HG02623 (cell line): ENCODE results near the gene KCNIP2.
A peak's percentile ranks its signal among the peaks of the same experiment; 100 is the strongest.
"Not testable (repeated sequence)": the region's sequence is repeated elsewhere in the genome, so short reads cannot be mapped to it uniquely, and the experiment has no call there.

Experiments
- ATAC-seq: cut with Tn5 transposase; IDR thresholded peaks from one replicate; pipeline ENCODE4 v1.9.1; 2021; ENCODE audit warnings: moderate library complexity; ENCODE audit not compliant: unreplicated experiment

KCNIP2 gene

GRCh38 chr10:101829561-101830315 is 13.9 kb downstream of the KCNIP2 start:
- peak; percentile 4 for ATAC-seq

GRCh38 chr10:101828766-101829551 is 14.6 kb downstream of the KCNIP2 start:
- ATAC-seq, result no peak

GRCh38 chr10:101827919-101828600 is 15.5 kb downstream of the KCNIP2 start:
- no peak for ATAC-seq

DNA sequence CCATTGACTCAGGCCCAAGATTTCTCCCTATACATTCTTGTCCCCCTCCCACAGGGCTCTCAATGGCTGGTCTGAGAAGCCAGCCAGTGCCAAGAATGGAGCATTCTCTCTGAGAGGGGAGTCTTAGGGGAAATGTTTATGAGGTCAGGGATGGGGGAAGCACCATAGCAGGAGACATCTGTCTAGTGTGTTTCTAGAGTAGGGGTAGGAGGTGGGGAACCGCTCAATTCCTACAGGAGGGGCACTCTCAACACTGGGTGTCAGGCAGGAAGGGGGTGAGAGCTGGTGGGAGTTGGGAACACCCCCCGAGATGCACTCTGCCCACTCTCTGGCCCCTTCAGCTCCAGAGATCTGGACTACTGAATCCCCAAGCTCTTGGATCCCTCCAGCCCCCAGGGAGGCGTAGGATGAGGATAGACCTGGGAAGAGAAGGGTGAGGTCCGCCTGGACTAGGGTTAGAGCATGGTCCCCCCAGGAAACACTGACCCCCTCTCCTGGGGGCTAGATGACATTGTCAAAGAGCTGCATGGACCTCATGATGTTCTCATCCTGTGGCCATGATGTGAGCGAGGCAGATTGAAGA is 16.7 kb downstream of the KCNIP2 start:
- no peak for ATAC-seq

DNA sequence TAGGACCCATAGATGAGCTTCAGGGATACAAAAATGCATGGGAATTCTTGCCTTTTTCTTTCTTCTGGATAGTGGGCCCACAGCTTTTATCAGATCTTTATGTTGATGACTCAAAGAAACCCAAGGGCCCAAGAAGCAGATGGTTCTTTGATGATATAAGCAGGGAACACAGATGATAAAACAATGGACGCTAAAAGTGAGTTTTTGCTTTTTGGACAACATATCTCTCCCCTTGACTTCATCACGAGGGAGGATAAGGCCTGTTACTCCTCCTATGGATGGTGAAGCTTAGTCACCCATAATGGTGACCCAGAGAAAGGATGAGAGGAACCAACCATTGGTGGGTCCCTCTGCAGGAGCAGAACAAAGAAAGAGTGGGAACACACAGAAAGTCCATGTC is 18.9 kb downstream of the KCNIP2 start:
- ATAC-seq, result no peak

DNA sequence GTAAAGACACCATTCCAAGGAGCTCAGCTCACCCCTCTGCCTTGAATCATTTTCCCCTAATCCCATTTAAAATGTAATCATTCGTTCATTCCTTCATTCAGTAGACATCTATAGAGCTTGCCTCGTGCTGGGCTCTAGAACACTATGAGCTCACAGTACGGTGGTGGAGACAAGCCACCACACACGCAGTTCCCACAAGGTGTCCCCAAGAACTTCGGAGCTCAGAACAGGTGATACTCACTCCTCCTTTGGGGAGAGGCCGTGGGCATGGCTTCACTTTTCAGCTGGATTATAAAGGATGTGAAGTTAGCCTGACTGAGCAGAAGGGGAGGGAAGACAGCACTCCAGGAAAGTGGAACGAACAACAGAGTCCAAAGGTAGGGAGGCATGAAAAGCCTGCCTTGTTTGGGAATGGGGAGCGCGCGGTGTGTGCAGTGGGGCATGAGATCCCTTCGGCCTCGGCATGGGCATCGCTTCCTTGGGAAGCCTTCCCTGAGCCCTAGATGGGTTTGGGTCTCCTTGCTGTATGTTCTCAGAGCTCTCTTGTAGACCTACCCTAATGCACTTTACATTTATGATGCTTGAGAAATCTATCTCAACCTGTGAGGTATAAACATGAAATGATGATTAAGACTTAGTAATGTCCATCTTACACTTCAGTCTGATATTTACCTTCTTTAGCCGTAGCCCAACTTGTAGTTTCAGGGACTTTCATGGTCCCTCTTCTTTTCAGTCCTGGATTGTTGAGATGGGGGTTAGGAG is 24.5 kb downstream of the KCNIP2 start:
- ATAC-seq, result peak; percentile 12

DNA sequence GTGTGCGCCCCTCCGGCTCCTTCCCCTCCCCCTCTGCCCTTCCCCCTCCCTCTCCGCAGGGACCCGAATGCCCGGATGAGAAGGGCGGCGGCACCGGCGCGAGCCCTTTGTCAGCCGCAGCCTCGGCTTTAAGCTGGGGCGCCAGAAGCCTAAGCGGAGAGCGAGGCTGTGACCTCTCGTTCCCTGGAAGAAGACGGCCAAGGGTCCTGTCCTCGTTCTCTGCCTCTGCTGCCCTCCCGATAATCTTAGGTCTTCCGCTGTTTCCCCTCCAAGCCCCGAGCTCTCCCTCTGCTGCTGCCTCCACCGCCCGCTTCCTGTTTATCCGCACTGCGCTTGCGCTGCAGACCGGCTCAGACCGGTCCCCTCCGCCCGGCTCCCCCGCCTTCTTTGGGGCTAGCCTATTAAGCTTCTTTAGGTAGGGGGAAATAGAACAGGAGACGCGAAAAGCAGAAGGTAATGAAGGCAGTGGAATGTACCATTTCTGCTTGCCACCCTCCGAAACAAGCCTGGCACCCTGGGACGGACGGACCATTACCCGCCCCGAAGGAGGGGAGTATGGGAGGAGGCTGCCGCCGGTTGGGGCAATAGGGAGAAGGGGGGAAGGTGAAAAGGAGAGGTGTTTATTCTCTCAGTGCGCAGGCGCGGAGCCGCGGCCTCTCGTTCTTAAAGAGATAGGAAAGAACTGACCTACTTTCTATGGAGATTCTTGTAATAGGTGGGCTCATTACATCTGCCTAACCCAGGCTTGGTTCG is 25.3 kb downstream of the KCNIP2 start, which contains the start of gene OGA:
TSS of gene OGA (minus strand) at position 326 of the 753 bp plus-strand sequence. CDS start 422 bp downstream, outside the sequence.
- peak; percentile 78 for ATAC-seq

GRCh38 chr10:101817337-101818118 is 26.1 kb downstream of the KCNIP2 start:
- no peak for ATAC-seq

DNA sequence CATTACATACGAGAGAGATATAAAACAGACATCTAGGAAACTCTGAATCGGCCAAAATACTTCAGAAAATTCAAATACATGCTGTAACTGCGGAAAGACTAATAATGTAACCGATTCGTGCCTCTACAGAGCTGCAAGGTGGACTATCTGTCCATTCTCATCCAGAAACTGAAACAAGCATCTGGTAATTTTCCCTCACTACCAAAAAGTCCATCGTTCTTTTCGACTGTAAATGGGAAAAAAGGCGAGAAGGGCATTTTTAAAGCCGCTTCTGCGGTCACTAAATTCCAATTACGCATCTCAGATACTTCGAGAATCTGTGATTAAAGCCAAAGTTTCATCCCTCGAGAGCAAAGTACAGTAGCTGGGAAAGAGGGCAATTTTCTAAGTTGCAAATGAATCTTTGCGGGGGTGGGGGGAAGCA is 26.7 kb downstream of the KCNIP2 start:
- no peak for ATAC-seq

GRCh38 chr10:101816376-101816775 is 27.2 kb downstream of the KCNIP2 start:
- no peak for ATAC-seq

GRCh38 chr10:101814466-101815071 is 29.0 kb downstream of the KCNIP2 start:
- no peak for ATAC-seq

DNA sequence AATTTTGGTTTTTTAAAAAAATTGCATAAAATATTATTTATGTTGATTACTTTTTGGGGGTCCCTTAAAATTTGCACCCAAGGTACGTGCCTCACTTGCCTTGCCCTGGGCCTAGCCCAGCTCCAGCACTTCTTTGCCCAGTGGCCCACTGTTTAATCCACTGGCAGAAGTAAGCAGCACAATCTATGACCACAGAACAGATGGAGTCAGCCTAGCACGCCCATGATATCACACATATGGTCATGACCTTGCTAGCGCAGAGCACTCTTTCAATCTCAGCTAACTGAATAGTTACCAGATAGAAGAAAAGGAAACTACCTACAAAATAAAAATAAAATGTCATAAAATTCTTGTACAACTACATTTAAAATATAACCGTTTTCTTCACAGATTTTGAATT is 31.0 kb downstream of the KCNIP2 start:
- no peak for ATAC-seq

DNA sequence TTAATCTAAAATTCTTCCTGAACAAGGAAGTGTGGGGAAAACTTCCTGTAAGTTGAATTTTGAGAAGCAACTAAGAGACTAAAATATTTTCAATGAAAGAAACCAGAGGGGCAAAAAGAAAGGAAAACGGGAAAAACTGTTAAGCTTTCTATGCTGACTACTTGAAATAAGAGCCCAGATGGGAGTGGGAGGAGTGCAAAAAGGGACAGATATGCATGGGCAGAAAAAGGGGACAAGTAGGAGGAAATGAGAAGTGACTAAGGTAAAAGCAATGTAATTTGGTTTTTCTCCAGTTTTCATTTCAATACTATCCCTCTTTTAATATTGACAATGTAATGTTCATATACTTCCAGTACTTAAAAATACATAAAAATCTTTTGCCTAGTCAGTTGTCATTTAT is 36.4 kb downstream of the KCNIP2 start:
- ATAC-seq, result no peak

DNA sequence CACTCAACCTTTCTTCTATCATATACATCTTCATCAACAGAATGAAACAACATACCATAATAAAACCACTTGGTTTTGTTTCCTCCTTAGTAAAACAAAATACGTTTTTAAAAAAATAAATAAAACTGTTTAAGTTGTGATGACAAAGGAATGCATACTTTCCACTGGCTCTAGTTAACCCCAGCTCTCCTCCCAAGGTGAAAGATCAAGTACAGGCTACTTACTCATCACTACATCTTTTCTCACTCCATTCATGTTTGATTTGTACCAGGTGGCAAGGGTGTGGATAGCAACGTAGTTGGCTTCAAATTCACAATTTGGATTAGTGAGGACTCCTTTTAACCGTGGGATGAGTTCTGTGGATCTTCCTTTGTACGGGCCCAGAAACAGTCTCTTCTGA is 40.1 kb downstream of the KCNIP2 start:
- ATAC-seq, result no peak

GRCh38 chr10:101797403-101798059 is 46.1 kb downstream of the KCNIP2 start:
- ATAC-seq, result no peak

GRCh38 chr10:101793526-101793925 is 50.1 kb downstream of the KCNIP2 start:
- ATAC-seq, result no peak

DNA sequence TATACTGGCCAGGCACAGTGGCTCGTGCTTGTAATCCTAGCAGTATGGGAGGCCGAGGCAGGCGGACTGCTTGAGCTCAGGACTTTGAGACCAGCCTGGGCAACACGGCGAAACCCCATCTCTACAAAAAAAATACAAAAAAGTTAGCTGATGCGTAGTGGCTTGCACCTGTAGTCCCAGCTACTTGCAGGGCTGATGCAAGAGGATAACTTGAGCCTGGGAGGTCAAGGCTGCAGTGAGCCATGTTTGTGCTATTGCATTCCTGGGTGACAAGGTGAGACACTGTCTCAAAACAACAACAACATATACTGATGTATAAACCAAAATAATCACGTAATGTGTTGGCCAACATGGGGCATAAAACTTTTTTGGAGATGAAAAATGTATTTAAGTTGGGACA is 53.9 kb downstream of the KCNIP2 start:
- no peak for ATAC-seq

DNA sequence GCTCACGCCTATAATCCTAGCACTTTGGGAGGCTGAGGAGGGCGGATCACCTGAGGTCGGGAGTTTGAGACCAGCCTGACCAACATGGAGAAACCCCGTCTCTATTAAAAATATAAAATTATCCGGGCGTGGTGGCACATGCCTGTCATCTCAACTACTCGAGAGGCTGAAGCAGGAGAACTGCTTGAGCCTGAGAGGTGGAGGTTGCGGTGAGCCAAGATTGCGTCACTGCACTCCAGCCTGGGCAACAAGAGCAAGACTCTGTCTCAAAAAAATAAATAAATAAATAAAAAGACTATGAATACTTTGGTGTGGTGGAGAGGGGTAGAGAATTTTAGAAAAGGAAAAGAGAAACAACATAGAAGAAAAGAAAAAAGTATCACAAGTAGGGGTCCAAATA is 54.4 kb downstream of the KCNIP2 start:
- not testable (repeated sequence) for ATAC-seq
